HUES64 (cell line): ENCODE data around the gene DMXL1.

Source experiments
- H3K27ac ChIP-seq: 2 replicates; pipeline ENCODE4 v1.7.0; 2013; ENCODE audit warnings: low read depth, low read length, inconsistent platforms
- H3K27me3 ChIP-seq: 2 replicates; pipeline ENCODE4 v1.6.1; 2013; ENCODE audit warnings: mild to moderate bottlenecking, low read length; ENCODE audit not compliant: insufficient read depth
- H3K36me3 ChIP-seq: 2 replicates; pipeline ENCODE4 v1.6.1; 2013; ENCODE audit warnings: mild to moderate bottlenecking, low read length; ENCODE audit not compliant: insufficient read depth
- H3K4me1 ChIP-seq: 2 replicates; pipeline ENCODE4 v1.6.1; 2013; ENCODE audit warnings: mild to moderate bottlenecking, low read length, moderate library complexity; ENCODE audit not compliant: insufficient read depth
- H3K4me3 ChIP-seq: 2 replicates; pipeline ENCODE4 v1.5.1; 2013; ENCODE audit warnings: mild to moderate bottlenecking, low read length, moderate library complexity
- H3K9ac ChIP-seq: 2 replicates; pipeline ENCODE4 v1.6.1; 2013; ENCODE audit warnings: mild to moderate bottlenecking, low read depth, low read length
- H3K9me3 ChIP-seq: 2 replicates; pipeline ENCODE4 v1.6.1; 2013; ENCODE audit warnings: low read depth, low read length; ENCODE audit not compliant: insufficient read depth
- WGBS: fragments of 150-250, 120-280 bp; methylation state at CpG from one replicate; pipeline ENCODE4 v1.1.7; 2013; ENCODE audit warnings: missing lambda C conversion rate; 5-methylcytosine and 5-hydroxymethylcytosine counted together

Gene DMXL1

DNA sequence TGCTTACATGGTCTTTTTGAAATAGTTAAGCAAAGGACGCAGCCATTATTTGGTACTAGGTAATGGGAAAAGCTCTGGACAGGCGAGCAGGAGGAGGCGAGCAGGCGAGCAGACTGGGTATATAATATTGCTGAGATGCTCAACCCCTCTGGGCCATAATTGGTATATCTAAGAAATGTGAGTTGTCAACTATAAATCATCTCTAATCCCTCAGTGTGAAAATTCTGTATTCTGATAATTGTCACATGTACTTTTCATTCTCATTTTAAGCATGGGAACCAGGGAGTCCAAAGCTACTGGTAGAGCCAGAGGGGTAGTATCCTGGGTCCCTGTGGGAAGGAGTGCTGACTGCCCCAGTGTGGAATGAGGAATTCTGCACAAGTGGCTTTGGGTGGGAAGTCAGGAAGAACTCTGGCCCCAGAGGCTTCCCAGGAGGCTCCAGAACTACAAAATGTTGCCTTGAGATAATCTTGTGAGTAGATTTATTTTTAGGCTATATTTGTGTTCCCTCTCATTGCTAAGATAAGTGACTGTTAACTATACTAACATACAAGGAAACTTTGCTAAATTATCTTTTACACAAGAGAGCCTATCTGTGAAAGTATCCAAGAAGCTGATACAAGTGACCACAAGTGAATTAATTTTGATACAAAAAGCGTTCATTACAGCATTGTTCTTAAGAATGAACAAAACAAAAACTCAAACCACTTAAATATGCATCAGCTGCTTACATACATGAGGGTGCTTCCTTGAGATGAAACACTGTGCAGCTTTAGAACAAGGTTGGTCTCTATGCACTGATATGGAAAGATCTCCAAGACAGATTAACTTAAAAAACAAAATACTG lies 214.4 kb downstream of the DMXL1 start:
- H3K36me3 ChIP-seq = no peaks in the 10 kb centered on the region
- 86% methylated on average over 5 of the region's 5 CpGs for WGBS
- peaks cover 19% of the 10 kb centered on the region for H3K4me1 ChIP-seq
- H3K9ac ChIP-seq = no peak overlapping the region
- no peaks in the 10 kb centered on the region for H3K27me3 ChIP-seq
- no peaks in the 10 kb centered on the region for H3K9me3 ChIP-seq
- H3K27ac ChIP-seq = no peak overlapping the region
- no peak overlapping the region for H3K4me3 ChIP-seq

DNA sequence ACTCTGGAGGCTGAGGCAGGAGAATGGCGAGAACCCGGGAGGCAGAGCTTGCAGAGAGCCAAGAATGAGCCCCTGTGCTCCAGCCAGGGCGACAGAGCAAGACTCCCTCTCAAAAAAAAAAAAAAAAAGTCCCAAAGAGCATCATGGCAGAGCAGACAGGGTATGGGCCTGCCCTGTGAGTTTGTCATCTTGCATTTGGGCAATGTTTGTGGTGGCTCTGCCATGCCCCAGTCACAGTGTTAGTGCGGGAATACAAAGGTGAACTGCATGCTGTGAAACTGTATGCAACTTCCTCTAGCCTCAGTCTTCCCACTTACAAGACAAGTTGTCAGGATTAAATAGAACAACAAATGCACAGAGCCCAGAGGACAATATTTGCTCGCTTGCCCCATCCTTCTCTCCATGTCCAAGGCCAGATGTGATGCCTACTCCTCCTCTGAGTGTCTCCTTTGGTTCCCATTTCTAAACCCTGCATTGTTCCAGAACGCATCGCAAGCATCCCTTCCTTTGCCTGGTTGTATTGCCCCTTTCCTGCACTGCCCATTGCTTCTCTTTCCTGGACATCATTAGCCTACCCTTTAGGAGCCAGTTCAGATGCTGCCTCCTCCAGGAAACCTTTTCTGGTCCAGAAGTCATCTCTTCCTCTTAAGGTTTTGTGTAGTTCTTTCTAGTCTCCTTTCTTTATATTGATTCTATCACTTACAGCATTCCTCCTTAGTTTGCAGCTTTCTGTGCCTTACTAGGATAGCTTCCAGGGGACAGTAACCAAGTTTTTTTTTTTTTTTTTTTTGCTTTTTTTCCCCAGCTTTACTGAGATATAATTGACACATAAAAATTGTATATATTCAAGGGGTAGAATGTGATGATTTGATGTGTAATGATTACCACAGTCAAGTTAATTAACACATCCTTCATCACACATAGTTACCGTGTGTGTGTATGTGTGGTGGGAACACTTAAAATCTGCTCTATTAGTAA lies 215.9 kb downstream of the DMXL1 start:
- no peaks in the 10 kb centered on the region for H3K27me3 ChIP-seq
- WGBS = 93% methylated on average over 7 of the region's 8 CpGs
- H3K27ac ChIP-seq = no peak overlapping the region
- peaks cover 34% of the 10 kb centered on the region for H3K4me1 ChIP-seq
- H3K9me3 ChIP-seq = no peaks in the 10 kb centered on the region
- no peaks in the 10 kb centered on the region for H3K36me3 ChIP-seq
- no peak overlapping the region for H3K9ac ChIP-seq
- H3K4me3 ChIP-seq = no peak overlapping the region

DNA sequence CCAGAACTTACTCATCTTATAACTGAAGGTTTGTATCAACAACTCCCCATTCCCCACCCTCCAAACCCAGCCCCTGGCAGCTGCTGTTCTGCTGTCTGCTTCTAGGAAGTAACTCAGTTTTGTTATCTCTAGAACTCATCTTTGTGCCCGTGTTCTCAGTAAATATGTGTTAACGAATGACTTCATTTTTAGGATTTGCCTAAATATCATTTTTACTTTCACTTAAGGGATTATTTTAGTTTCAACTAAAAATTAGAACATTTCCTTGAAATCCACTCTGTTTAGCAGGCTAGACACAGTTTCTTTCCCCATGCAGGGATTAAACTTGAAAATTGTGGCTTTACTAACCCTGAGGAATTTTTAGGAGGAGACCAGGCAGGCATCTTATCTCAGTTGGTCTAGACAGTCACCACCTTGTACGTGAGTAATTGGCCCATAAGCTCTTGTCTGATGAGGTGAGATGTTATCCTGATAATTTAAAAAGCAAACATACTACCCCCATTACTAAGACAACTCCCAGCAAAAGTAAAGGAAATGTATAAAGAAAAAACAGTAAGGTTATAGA lies 216.7 kb downstream of the DMXL1 start:
- no peaks in the 10 kb centered on the region for H3K36me3 ChIP-seq
- no peak overlapping the region for H3K9ac ChIP-seq
- no peak overlapping the region for H3K4me3 ChIP-seq
- peaks cover 39% of the 10 kb centered on the region for H3K4me1 ChIP-seq
- H3K27ac ChIP-seq = no peak overlapping the region
- H3K27me3 ChIP-seq = no peaks in the 10 kb centered on the region
- 40% methylated on average over 2 of the region's 3 CpGs for WGBS
- no peaks in the 10 kb centered on the region for H3K9me3 ChIP-seq

DNA sequence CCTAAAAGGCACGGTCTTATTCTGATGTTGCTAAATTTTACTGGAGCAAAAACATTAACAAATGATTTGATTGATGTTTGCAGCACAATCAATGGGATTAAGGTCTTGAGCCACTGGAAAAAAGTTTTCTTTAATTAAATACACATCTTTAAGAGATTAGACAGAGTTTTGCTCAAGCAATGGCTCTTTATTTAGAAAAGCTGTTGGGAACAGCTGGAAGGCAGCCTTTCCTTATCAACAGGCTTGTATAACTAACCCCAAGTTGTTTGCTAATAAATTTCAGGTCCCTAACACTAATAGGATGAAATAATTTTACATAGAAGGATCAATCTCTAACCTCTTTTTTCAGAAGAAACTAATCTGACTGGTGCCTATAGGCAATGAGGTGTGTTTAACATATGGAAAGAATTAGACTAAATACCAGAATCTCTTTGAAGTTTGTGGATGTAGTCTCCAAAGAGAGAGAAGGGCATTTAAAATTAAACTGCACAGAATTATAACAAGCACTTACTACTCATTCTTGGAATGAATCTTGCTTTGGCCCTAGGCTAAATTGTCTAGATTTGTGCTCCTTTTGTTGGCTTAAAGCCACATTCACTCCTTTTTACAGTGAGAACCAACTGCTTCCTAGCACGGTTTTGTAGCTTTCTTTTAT lies 217.6 kb downstream of the DMXL1 start:
- peaks cover 39% of the 10 kb centered on the region for H3K4me1 ChIP-seq
- WGBS = 100% methylated on average over 1 of the region's 2 CpGs
- no peak overlapping the region for H3K9ac ChIP-seq
- no peaks in the 10 kb centered on the region for H3K36me3 ChIP-seq
- no peaks in the 10 kb centered on the region for H3K27me3 ChIP-seq
- no peaks in the 10 kb centered on the region for H3K9me3 ChIP-seq
- H3K4me3 ChIP-seq = no peak overlapping the region
- no peak overlapping the region for H3K27ac ChIP-seq

DNA sequence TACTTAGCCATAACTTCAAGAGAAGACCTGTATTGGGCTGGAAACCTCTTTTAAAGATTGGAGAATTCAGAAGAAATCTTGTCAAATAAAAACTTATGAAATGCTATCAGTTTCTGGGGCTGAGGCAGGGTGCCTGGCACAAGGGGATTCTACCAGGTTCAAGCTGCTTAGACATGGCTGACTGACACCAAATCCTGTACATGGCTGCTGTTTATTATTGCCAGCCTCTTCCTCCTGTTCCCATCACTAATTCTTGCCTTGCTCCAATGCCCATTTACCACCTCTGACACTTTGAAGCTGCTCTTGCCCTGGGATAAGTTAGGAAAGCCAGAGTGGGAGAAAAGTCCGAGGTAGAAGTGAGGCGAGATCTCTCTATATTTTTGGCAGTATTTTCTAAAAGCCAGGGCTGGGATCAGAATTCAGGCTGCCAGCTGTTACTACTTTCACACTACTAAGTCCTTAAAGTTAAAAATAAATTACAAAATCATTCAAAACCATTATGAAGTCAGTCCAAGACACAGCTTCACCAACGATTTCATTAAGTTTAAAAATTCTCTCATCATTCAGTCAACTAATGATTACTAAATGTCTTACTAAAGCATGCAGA lies 218.7 kb downstream of the DMXL1 start:
- H3K27me3 ChIP-seq = no peaks in the 10 kb centered on the region
- no peak overlapping the region for H3K27ac ChIP-seq
- H3K9me3 ChIP-seq = no peaks in the 10 kb centered on the region
- peaks cover 39% of the 10 kb centered on the region for H3K4me1 ChIP-seq
- H3K36me3 ChIP-seq = no peaks in the 10 kb centered on the region
- 98% methylated on average over 3 of the region's 3 CpGs for WGBS
- no peak overlapping the region for H3K9ac ChIP-seq
- no peak overlapping the region for H3K4me3 ChIP-seq

DNA sequence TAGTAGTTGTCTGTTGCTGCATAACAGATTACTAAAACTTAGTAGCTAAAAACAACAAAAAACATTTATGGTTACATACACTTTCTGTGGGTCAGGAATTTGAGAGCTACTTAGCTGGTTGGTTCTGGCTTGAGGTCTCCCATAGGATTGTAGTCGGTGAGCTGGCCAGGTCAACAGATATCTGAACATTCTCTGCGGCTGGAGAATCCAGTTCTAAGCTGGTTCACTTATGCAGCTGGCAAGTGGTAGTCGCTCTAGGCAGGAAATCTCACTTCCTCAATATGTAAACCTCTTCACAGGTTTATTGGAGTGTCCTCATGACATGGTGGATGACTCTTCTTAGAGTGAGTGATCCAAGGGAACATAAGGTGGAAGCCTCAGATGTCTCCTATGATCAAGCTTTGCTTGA lies 219.3 kb downstream of the DMXL1 start:
- peaks cover 39% of the 10 kb centered on the region for H3K4me1 ChIP-seq
- 90% methylated on average over 3 of the region's 3 CpGs for WGBS
- no peak overlapping the region for H3K27ac ChIP-seq
- no peaks in the 10 kb centered on the region for H3K9me3 ChIP-seq
- H3K9ac ChIP-seq = no peak overlapping the region
- no peaks in the 10 kb centered on the region for H3K27me3 ChIP-seq
- H3K36me3 ChIP-seq = no peaks in the 10 kb centered on the region
- H3K4me3 ChIP-seq = no peak overlapping the region

DNA sequence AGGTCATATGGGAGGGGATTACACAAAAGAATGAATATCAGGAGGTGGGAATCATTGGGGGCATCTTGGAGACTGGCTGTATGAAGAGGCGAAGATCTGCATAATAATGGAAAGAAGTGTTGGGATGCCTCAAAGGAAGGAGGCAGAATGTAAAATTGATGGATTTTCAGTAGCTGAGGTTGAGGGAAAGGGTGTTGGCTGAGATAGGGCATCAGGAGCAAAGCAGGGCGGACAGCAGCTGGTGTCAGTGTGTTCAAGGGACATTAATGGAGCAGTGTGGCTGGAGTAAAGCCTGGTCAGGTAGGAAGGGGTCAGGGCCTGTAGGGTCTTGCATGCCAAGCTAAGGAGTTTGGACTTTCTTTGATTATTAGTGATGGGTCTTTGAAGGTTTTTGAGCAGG lies 219.7 kb downstream of the DMXL1 start:
- WGBS = 92% methylated on average over 2 of the region's 2 CpGs
- no peak overlapping the region for H3K9ac ChIP-seq
- no peaks in the 10 kb centered on the region for H3K27me3 ChIP-seq
- no peak overlapping the region for H3K4me3 ChIP-seq
- H3K27ac ChIP-seq = no peak overlapping the region
- H3K36me3 ChIP-seq = no peaks in the 10 kb centered on the region
- H3K9me3 ChIP-seq = no peaks in the 10 kb centered on the region
- peaks cover 39% of the 10 kb centered on the region for H3K4me1 ChIP-seq

DNA sequence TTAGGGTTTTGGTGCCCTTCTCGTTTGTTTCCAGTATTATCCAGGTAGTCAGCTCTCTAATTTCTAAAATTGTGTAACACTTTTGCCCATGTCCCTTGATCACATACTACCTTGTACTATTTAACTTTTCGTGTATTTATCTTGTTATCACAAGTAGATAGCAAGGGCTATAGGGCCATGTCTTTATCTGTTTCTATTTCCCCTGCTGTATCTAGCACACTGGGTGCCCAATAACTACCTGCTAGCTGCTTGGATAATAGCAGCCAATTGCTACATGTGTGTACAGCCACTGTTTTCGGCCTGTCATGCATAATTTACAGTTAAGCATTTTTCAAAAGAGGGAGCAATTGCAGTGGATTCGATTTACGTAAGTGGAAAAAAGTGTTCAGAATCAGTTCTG lies 220.2 kb downstream of the DMXL1 start:
- WGBS = 93% methylated on average over 5 of the region's 5 CpGs
- peaks cover 39% of the 10 kb centered on the region for H3K4me1 ChIP-seq
- no peaks in the 10 kb centered on the region for H3K9me3 ChIP-seq
- no peak overlapping the region for H3K4me3 ChIP-seq
- H3K9ac ChIP-seq = no peak overlapping the region
- no peaks in the 10 kb centered on the region for H3K27me3 ChIP-seq
- no peak overlapping the region for H3K27ac ChIP-seq
- H3K36me3 ChIP-seq = no peaks in the 10 kb centered on the region

DNA sequence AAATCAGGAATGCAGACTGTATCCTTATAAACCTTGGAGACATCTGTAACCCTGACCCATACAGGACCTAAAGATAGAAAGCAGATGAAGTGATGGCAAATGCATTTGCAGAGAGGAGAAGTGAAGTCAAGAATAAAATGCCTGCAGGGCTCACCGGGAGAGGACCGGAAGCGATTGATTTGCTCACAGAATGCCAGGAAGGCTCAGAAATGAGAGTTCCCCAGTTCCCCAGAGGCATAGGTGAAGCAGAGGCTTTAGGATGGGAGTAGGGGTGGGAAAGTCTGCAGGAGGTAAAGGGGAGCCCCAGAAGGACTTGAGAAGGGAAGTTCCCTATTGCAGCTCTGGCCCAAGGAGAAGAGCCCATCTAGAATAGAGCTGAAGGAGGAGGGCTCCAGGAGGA lies 221.0 kb downstream of the DMXL1 start:
- 49% methylated on average over 3 of the region's 3 CpGs for WGBS
- H3K4me1 ChIP-seq = peaks cover 39% of the 10 kb centered on the region
- no peak overlapping the region for H3K9ac ChIP-seq
- no peak overlapping the region for H3K4me3 ChIP-seq
- no peaks in the 10 kb centered on the region for H3K36me3 ChIP-seq
- H3K9me3 ChIP-seq = no peaks in the 10 kb centered on the region
- no peaks in the 10 kb centered on the region for H3K27me3 ChIP-seq
- H3K27ac ChIP-seq = no peak overlapping the region

DNA sequence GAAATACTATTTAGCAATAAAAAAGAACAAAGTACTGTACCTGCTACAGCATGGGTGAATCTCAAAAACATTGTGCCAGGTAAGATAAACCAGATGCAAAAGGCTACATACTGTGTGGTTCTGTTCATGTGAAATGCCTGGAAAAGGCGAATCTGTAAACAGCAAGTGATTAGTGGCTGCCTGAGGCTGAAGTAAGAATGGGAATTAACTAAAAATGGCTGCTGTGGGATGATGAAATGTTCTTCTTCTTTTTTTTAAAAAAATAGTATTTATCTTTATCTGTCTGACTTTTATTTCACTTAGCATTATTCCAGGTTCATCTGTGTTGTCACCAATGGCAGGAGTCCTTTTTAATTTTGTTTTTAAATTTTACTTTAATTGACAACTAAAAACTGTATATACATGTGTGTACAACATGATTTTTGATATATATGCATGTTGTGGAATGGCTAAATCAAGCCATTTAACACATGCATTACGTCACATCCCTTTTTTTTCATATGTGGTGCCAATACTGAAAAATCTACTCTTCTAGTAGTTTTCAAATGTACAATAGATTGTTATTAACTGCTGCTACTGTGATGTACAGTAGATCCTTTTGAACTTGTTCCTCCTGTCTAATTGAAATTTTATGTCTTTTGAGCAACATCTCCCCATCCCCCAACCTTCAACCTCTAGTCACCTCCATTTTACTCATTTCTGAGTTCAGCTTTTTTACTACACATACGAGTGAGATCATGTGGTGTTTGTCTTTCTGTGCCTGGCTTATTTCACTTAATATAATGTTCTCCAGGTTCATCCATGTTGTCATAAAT lies 222.0 kb downstream of the DMXL1 start:
- WGBS = 96% methylated on average over 2 of the region's 3 CpGs
- no peaks in the 10 kb centered on the region for H3K27me3 ChIP-seq
- no peaks in the 10 kb centered on the region for H3K9me3 ChIP-seq
- no peak overlapping the region for H3K4me3 ChIP-seq
- H3K36me3 ChIP-seq = no peaks in the 10 kb centered on the region
- H3K27ac ChIP-seq = no peak overlapping the region
- no peak overlapping the region for H3K9ac ChIP-seq
- peaks cover 37% of the 10 kb centered on the region for H3K4me1 ChIP-seq
